K562 (cell line): Measurements from ENCODE around the gene ATE1. TPM values are rescaled to one million over a fixed set of nuclear protein-coding genes. Genes with fewer than 3 reads are reported as not detected.

Experiments
- ATAC-seq: fragments of 200-7000 bp; cut with Tn5 transposase; 3 replicates; pipeline ENCODE4 v1.9.1; 2020; ENCODE audit warnings: moderate library complexity
- BruUV-seq: library from RNA; stranded (reverse); fragments of 400-500 nt; replicated peaks from 2 replicates; lab custom pipeline; 2021; lab: Mats Ljungman, UMichigan
- CTCF ChIA-PET: fragments of 300-600 bp; formaldehyde crosslinking; extraction: SDS; loops from one replicate; lab custom pipeline; 2021; ENCODE audit warnings: low intra/inter-chr PET ratio; lab: Yijun Ruan, JAX
- POLR2A ChIA-PET: fragments of 300-600, 350-650 bp; sonication (Branson Sonifier 250); formaldehyde crosslinking; extraction: SDS; loops from one replicate; lab custom pipeline; 2021; ENCODE audit warnings: antibody characterized with exemption, inconsistent platforms; lab: Yijun Ruan, JAX
- DNase-seq, 4 experiments: peaks; one replicate each; pipeline versions ENCODE4 v3.0.0 to v3.0.0-alpha.2; 2011 to 2018; ENCODE audit warnings: low spot score in 3 of 4, mixed read lengths in 3 of 4; ENCODE audit errors: extremely low read depth in 1 of 4
- FAIRE-seq: peaks from 2 replicates; lab custom pipeline; 2011; peaks lifted over from hg19 to GRCh38; lab: Jason Lieb, UNC
- H2AFZ ChIP-seq: 2 replicates; pipeline ENCODE4 v1.6.0; 2011; ENCODE audit warnings: low read depth, low read length, control low read depth, inconsistent platforms
- H3K27ac ChIP-seq: fragments of 200-600 bp; 3 replicates; pipeline ENCODE4 v1.8.0; 2011; ENCODE audit warnings: low read depth, mild to moderate bottlenecking, control low read depth, inconsistent platforms, low read length, moderate library complexity, mixed read lengths; ENCODE audit errors: extremely low read depth
- H3K27me3 ChIP-seq, 2 experiments: fragments of 300-600 bp in 1 of 2; 2 replicates in 1 of 2; 3 replicates in 1 of 2; pipeline versions ENCODE4 v1.6.0 to v1.8.0; 2011; ENCODE audit warnings: inconsistent platforms in 2 of 2, low read length in 2 of 2, mild to moderate bottlenecking in 1 of 2, mixed read lengths in 1 of 2, moderate library complexity in 1 of 2; ENCODE audit not compliant: control insufficient read depth in 2 of 2, insufficient read depth in 2 of 2
- H3K36me3 ChIP-seq: fragments of 300-600 bp; 3 replicates; pipeline ENCODE4 v1.8.0; 2011; ENCODE audit warnings: mild to moderate bottlenecking, low read length, inconsistent platforms; ENCODE audit not compliant: control insufficient read depth, insufficient read depth
- H3K4me1 ChIP-seq, 2 experiments: fragments of 200-600 bp in 1 of 2; replicated peaks in 1 of 2; 2 replicates in 1 of 2; 3 replicates in 1 of 2; pipeline versions ENCODE4 v1.5.1 to v1.8.0; 2011; ENCODE audit warnings: inconsistent platforms in 2 of 2, low read length in 2 of 2, mild to moderate bottlenecking in 1 of 2, mixed read lengths in 1 of 2, moderate library complexity in 1 of 2; ENCODE audit not compliant: control insufficient read depth in 2 of 2, insufficient read depth in 2 of 2
- H3K4me2 ChIP-seq: 2 replicates; pipeline ENCODE4 v1.6.1; 2011; ENCODE audit warnings: low read length, control low read depth, inconsistent platforms, mixed read lengths; ENCODE audit not compliant: insufficient read depth
- H3K4me3 ChIP-seq: fragments of 200-600 bp; sonication (generic), shearing (Covaris generic); 2 replicates; pipeline ENCODE4 v1.5.1; 2016; ENCODE audit warnings: control low read depth, inconsistent platforms
- H3K79me2 ChIP-seq: fragments of 200-600 bp; 3 replicates; pipeline ENCODE4 v1.8.0; 2011; ENCODE audit warnings: low read length, inconsistent platforms; ENCODE audit not compliant: control insufficient read depth, insufficient read depth
- H3K9ac ChIP-seq, 2 experiments: 2 replicates each; pipeline versions ENCODE4 v1.6.0 to v1.6.1; 2011; ENCODE audit warnings: low read depth in 2 of 2, low read length in 2 of 2, control low read depth in 1 of 2, inconsistent platforms in 1 of 2, mild to moderate bottlenecking in 1 of 2, mixed read lengths in 1 of 2; ENCODE audit not compliant: insufficient read depth in 1 of 2
- H3K9me1 ChIP-seq: one replicate; pipeline ENCODE4 v1.6.0; 2011; ENCODE audit warnings: inconsistent platforms, mild to moderate bottlenecking, low read length, moderate library complexity; ENCODE audit not compliant: control insufficient read depth, insufficient read depth
- H3K9me3 ChIP-seq: replicated peaks from 2 replicates; pipeline ENCODE4 v1.5.1; 2011; ENCODE audit warnings: low read depth, low read length, inconsistent platforms; ENCODE audit not compliant: control insufficient read depth, insufficient read depth
- H4K20me1 ChIP-seq: replicated peaks from 2 replicates; pipeline ENCODE4 v1.6.1; 2011; ENCODE audit warnings: low read length, inconsistent platforms, mixed read lengths; ENCODE audit not compliant: control insufficient read depth, insufficient read depth
- FIP1L1 ChIP-seq: fragments of 200-400 bp; formaldehyde crosslinking; IDR thresholded peaks from 2 replicates; pipeline ENCODE4 v1.6.1; 2018; ENCODE audit warnings: mild to moderate bottlenecking, low read depth, low read length; ENCODE audit not compliant: poor library complexity, severe bottlenecking
- ILF3 ChIP-seq: fragments of 450-650 bp; IDR thresholded peaks from 2 replicates; pipeline ENCODE4 v1.6.1; 2018; ENCODE audit warnings: antibody characterized with exemption, mild to moderate bottlenecking, moderate library complexity, borderline replicate concordance
- MXI1 ChIP-seq: IDR thresholded peaks from 2 replicates; pipeline ENCODE4 v1.6.1; 2011; ENCODE audit warnings: low read depth, mild to moderate bottlenecking, improper control_type of control experiment, low read length
- NFYB ChIP-seq: IDR thresholded peaks from 2 replicates; pipeline ENCODE4 v1.6.1; 2011; ENCODE audit warnings: mild to moderate bottlenecking, moderate library complexity; ENCODE audit not compliant: insufficient read length; ENCODE audit errors: extremely low read depth
- NONO ChIP-seq, 2 experiments: fragments of 200-400 bp in 1 of 2; fragments of 450-650 bp in 1 of 2; formaldehyde crosslinking in 1 of 2; IDR thresholded peaks; 2 replicates each; pipeline ENCODE4 v1.6.1; 2017; ENCODE audit warnings: low read depth in 2 of 2, mild to moderate bottlenecking in 2 of 2, moderate library complexity in 2 of 2, low read length in 1 of 2
- PHB2 ChIP-seq: fragments of 450-650 bp; IDR thresholded peaks from 2 replicates; pipeline ENCODE4 v1.6.1; 2017; ENCODE audit warnings: low read depth
- PHF21A ChIP-seq: fragments of 450-650 bp; IDR thresholded peaks from 2 replicates; pipeline ENCODE4 v1.6.1; 2017; ENCODE audit warnings: low read depth, borderline replicate concordance
- PHF8 ChIP-seq: fragments of 200-600 bp; sonication (generic); IDR thresholded peaks from 2 replicates; pipeline ENCODE4 v1.6.1; 2012; ENCODE audit warnings: mixed run types, mild to moderate bottlenecking, inconsistent platforms, low read length, moderate library complexity, borderline replicate concordance
- RFX1 ChIP-seq: fragments of 450-650 bp; IDR thresholded peaks from 2 replicates; pipeline ENCODE4 v1.6.1; 2016; ENCODE audit warnings: mild to moderate bottlenecking, moderate library complexity
- SAFB ChIP-seq: fragments of 200-400 bp; formaldehyde crosslinking; IDR thresholded peaks from 2 replicates; pipeline ENCODE4 v1.6.1; 2017; ENCODE audit warnings: low read depth, low read length, borderline replicate concordance
- SRSF7 ChIP-seq: fragments of 200-400 bp; formaldehyde crosslinking; optimal IDR thresholded peaks from 2 replicates; pipeline ENCODE3; 2017; ENCODE audit warnings: mild to moderate bottlenecking, low read depth, low read length
- ZNF239 ChIP-seq: fragments of 250-450 bp; sonication (Bioruptor Pico); IDR thresholded peaks from 2 replicates; pipeline ENCODE4 v1.4.0; 2020; ENCODE audit warnings: mild to moderate bottlenecking
- ZNF316 ChIP-seq: fragments of 450-650 bp; IDR thresholded peaks from 2 replicates; pipeline ENCODE4 v1.6.1; 2016
- ZNF707 ChIP-seq: fragments of 250-450 bp; sonication (Bioruptor Pico); conservative IDR thresholded peaks from 2 replicates; pipeline ENCODE4 v1.8.0; 2022; ENCODE audit warnings: inconsistent platforms, mild to moderate bottlenecking, moderate library complexity
- ZNF717 ChIP-seq: fragments of 250-450 bp; sonication (Bioruptor Pico); IDR thresholded peaks from 2 replicates; pipeline ENCODE4 v1.5.0; 2021
- WGBS: fragments of 100-300 bp; shearing (Covaris generic); methylation state at CpG from one replicate; pipeline ENCODE4 v1.1.6; 2016; ENCODE audit warnings: low coverage, mixed read lengths; ENCODE audit not compliant: insufficient coverage; ENCODE audit errors: missing lambda C conversion rate; 5-methylcytosine and 5-hydroxymethylcytosine counted together
- in situ Hi-C: fragments of 300-500 bp; cut with MboI; formaldehyde crosslinking; loops from 4 replicates; pipeline ENCODE4 v1.15.0; 2018; ENCODE audit warnings: inconsistent platforms, mixed read lengths
- intact Hi-C: fragments of 100-400 bp; cut with micrococcal nuclease; formaldehyde crosslinking; loops from 2 replicates; pipeline ENCODE4 v1.14.2; 2022
- polyA plus RNA-seq, 8 experiments: library from polyadenylated mRNA; depleted of rRNA in 4 of 8; stranded (reverse) in 5 of 8; unstranded in 3 of 8; fragments of >200 nt; fragmentation: Nextera tagmentation in 2 of 8; fragmentation: Illumina TruSeq in 1 of 8; extraction: Ambion mirVana in 2 of 8; extraction: Trizol in 1 of 8; gene quantifications; 2 replicates each; pipeline versions ENCODE4 v1.2.1 to v1.2.3, GENCODE V29; 2011 to 2014; ENCODE audit warnings: inconsistent platforms in 1 of 8, missing spikeins in 1 of 8
- total RNA-seq, 7 experiments: library from RNA; depleted of rRNA in 6 of 7; stranded (reverse); fragments of >200 nt in 6 of 7; fragmentation: Illumina TruSeq in 2 of 7; extraction: Trizol in 2 of 7; gene quantifications; 2 replicates each; pipeline versions ENCODE4 v1.2.1 to v1.2.3, GENCODE V29; 2011 to 2021; ENCODE audit warnings: low replicate concordance in 1 of 7
- TF ChIP-seq, protein P1 (sequence below): sonication (generic); formaldehyde crosslinking; IDR thresholded peaks from 2 replicates; pipeline ENCODE4 v1.8.0; 2023; ENCODE audit warnings: mild to moderate bottlenecking, missing genetic modification reagents
- TF ChIP-seq, protein P2 (sequence below): sonication (generic); formaldehyde crosslinking; IDR thresholded peaks from 2 replicates; pipeline ENCODE4 v1.8.0; 2023; ENCODE audit warnings: mild to moderate bottlenecking, missing genetic modification reagents
- TF ChIP-seq, protein P3 (sequence below), 2 experiments: fragments of 450-650 bp; conservative IDR thresholded peaks; 2 replicates each; pipeline ENCODE4 v1.6.1; 2017; ENCODE audit warnings: mild to moderate bottlenecking in 2 of 2, moderate library complexity in 2 of 2

ATE1 gene
- total and polyA plus RNA-seq, 9 of the 15 experiments (the other 6 are each of a cell fraction or from before 2014, with no cell fraction given) = 3.0 to 14.2 (median 8.8) TPM

- no peak overlapping the region for H3K4me3 ChIP-seq
- TF ChIP-seq, protein P1, sequence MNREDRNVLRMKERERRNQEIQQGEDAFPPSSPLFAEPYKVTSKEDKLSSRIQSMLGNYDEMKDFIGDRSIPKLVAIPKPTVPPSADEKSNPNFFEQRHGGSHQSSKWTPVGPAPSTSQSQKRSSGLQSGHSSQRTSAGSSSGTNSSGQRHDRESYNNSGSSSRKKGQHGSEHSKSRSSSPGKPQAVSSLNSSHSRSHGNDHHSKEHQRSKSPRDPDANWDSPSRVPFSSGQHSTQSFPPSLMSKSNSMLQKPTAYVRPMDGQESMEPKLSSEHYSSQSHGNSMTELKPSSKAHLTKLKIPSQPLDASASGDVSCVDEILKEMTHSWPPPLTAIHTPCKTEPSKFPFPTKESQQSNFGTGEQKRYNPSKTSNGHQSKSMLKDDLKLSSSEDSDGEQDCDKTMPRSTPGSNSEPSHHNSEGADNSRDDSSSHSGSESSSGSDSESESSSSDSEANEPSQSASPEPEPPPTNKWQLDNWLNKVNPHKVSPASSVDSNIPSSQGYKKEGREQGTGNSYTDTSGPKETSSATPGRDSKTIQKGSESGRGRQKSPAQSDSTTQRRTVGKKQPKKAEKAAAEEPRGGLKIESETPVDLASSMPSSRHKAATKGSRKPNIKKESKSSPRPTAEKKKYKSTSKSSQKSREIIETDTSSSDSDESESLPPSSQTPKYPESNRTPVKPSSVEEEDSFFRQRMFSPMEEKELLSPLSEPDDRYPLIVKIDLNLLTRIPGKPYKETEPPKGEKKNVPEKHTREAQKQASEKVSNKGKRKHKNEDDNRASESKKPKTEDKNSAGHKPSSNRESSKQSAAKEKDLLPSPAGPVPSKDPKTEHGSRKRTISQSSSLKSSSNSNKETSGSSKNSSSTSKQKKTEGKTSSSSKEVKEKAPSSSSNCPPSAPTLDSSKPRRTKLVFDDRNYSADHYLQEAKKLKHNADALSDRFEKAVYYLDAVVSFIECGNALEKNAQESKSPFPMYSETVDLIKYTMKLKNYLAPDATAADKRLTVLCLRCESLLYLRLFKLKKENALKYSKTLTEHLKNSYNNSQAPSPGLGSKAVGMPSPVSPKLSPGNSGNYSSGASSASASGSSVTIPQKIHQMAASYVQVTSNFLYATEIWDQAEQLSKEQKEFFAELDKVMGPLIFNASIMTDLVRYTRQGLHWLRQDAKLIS (CRISPR knock-in tag) = no peak
- TF ChIP-seq PHF8 = no peak
- TF ChIP-seq SRSF7 = no peak
- TF ChIP-seq ZNF707 = no peak
- no peak for TF ChIP-seq MXI1
- no peak for TF ChIP-seq ZNF316
- no peak for TF ChIP-seq ZNF239 (CRISPR knock-in tag)
- TF ChIP-seq NONO (IDR thresholded peaks at IDR 0.05; ENCODE audit: low read depth in 2 of 2, low read length in 1 of 2) = no peak
- TF ChIP-seq PHB2 = no peak
- TF ChIP-seq NFYB = no peak
- no peak for TF ChIP-seq ZNF717 (CRISPR knock-in tag)
- TF ChIP-seq, protein P2, sequence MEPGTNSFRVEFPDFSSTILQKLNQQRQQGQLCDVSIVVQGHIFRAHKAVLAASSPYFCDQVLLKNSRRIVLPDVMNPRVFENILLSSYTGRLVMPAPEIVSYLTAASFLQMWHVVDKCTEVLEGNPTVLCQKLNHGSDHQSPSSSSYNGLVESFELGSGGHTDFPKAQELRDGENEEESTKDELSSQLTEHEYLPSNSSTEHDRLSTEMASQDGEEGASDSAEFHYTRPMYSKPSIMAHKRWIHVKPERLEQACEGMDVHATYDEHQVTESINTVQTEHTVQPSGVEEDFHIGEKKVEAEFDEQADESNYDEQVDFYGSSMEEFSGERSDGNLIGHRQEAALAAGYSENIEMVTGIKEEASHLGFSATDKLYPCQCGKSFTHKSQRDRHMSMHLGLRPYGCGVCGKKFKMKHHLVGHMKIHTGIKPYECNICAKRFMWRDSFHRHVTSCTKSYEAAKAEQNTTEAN (CRISPR knock-in tag) = no peak
- TF ChIP-seq SAFB = no peak
- TF ChIP-seq PHF21A = no peak
- TF ChIP-seq, protein P3, sequence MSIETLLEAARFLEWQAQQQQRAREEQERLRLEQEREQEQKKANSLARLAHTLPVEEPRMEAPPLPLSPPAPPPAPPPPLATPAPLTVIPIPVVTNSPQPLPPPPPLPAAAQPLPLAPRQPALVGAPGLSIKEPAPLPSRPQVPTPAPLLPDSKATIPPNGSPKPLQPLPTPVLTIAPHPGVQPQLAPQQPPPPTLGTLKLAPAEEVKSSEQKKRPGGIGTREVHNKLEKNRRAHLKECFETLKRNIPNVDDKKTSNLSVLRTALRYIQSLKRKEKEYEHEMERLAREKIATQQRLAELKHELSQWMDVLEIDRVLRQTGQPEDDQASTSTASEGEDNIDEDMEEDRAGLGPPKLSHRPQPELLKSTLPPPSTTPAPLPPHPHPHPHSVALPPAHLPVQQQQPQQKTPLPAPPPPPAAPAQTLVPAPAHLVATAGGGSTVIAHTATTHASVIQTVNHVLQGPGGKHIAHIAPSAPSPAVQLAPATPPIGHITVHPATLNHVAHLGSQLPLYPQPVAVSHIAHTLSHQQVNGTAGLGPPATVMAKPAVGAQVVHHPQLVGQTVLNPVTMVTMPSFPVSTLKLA (conservative IDR thresholded peaks at IDR 0.05) = no peak
- no peak for TF ChIP-seq ILF3
- no peak for TF ChIP-seq FIP1L1
- TF ChIP-seq RFX1 = no peak
- TF ChIP-seq, all 486 proteins: peak for 0
- no peaks in the 10 kb centered on the region for H3K27me3 ChIP-seq
- WGBS = 91% methylated on average over 2 of the region's 2 CpGs
- H3K36me3 ChIP-seq = no peaks in the 10 kb centered on the region
- no peaks in the 10 kb centered on the region for H3K4me1 ChIP-seq
- no peak overlapping the region for H3K9ac ChIP-seq
- ATAC-seq (no peak), DNase-seq (no peak), FAIRE-seq (no peak)
- no peaks in the 10 kb centered on the region for H3K9me3 ChIP-seq
- H4K20me1 ChIP-seq = no peaks in the 10 kb centered on the region
- BruUV-seq = no TSS peak
- intact Hi-C loops (no loop called here), in situ Hi-C loops (no loop called here)
- H3K27ac ChIP-seq = no peak overlapping the region
- H3K9me1 ChIP-seq = no peaks in the 10 kb centered on the region
- no peaks in the 10 kb centered on the region for H3K79me2 ChIP-seq
- ChIA-PET POLR2A (no interaction called here), CTCF (no interaction called here)
- H2AFZ ChIP-seq = no peak overlapping the region
- H3K4me2 ChIP-seq = no peak overlapping the region
Measured at GRCh38 chr10:121811386-121811785, 116.4 kb downstream of the ATE1 start.
